HG02870 (cell line): ENCODE results near the gene CDCP2.

Experiments
- ATAC-seq: cut with Tn5 transposase; IDR thresholded peaks from one replicate; pipeline ENCODE4 v1.9.1; 2021; ENCODE audit warnings: mild to moderate bottlenecking, moderate library complexity; ENCODE audit not compliant: unreplicated experiment

The CDCP2 gene

GRCh38 chr1:54137534-54138061 is 15.2 kb downstream of the CDCP2 start:
- no peak for ATAC-seq

- no peak for ATAC-seq
These were observed 15.8 kb downstream of the CDCP2 start for GRCh38 chr1:54136963-54137533.

- ATAC-seq = no peak
These were observed 16.4 kb downstream of the CDCP2 start for GRCh38 chr1:54136269-54136896.

GRCh38 chr1:54135436-54136120 is 17.2 kb downstream of the CDCP2 start:
- ATAC-seq = no peak

GRCh38 chr1:54134295-54134694 is 18.5 kb downstream of the CDCP2 start:
- ATAC-seq = no peak

- ATAC-seq = no peak
These were observed 20.3 kb downstream of the CDCP2 start for GRCh38 chr1:54132495-54132894.

GRCh38 chr1:54131419-54131818 is 21.4 kb downstream of the CDCP2 start:
- no peak for ATAC-seq

- ATAC-seq = no peak
These were observed 22.9 kb downstream of the CDCP2 start for GRCh38 chr1:54129858-54130257.

GRCh38 chr1:54127594-54128300 is 25.1 kb downstream of the CDCP2 start:
- no peak for ATAC-seq

- no peak for ATAC-seq
These were observed 26.5 kb downstream of the CDCP2 start for GRCh38 chr1:54126271-54126815.

- ATAC-seq = no peak
These were observed 27.3 kb downstream of the CDCP2 start for GRCh38 chr1:54125386-54126070.

GRCh38 chr1:54124906-54125305 is 27.9 kb downstream of the CDCP2 start:
- no peak for ATAC-seq

GRCh38 chr1:54124472-54124871 is 28.3 kb downstream of the CDCP2 start:
- no peak for ATAC-seq

GRCh38 chr1:54122992-54123391 is 29.8 kb downstream of the CDCP2 start:
- ATAC-seq = no peak

- no peak for ATAC-seq
These were observed 30.6 kb downstream of the CDCP2 start for GRCh38 chr1:54122135-54122751.

GRCh38 chr1:54121482-54122134 is 31.2 kb downstream of the CDCP2 start:
- ATAC-seq = no peak

- no peak for ATAC-seq
These were observed 31.9 kb downstream of the CDCP2 start for GRCh38 chr1:54120698-54121481.

- ATAC-seq = no peak
These were observed 32.6 kb downstream of the CDCP2 start for GRCh38 chr1:54120018-54120697.
